HG02798 (cell line): ENCODE results near the gene PARVA.

Experiments
- ATAC-seq: cut with Tn5 transposase; IDR thresholded peaks from one replicate; pipeline ENCODE4 v1.9.1; 2021; ENCODE audit warnings: mild to moderate bottlenecking; ENCODE audit not compliant: unreplicated experiment, poor library complexity

The PARVA gene

DNA sequence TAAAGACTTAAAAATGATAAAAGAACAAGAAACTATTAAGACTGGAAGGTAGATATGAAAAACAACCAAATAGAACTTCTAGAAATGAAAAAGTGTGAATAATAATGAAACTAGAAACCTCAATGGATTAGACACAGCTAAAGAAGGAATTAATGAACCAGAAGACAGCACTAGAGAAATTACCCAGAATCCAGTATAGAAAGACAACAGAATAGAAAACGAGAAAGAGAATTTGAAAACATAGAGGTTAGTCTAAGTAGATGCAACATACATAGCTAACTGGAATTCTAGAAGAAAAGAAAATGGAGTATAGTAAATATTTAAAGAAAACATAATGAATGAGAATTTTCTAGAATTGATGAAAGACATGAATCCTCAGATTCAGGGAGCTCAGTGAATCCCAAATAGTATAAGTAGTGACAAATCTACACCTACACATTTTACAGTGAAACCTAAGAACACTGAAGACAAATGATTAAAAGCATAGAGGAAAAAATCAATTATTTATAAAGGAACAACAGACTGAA is 111.9 kb downstream of the PARVA start:
- ATAC-seq = no peak

DNA sequence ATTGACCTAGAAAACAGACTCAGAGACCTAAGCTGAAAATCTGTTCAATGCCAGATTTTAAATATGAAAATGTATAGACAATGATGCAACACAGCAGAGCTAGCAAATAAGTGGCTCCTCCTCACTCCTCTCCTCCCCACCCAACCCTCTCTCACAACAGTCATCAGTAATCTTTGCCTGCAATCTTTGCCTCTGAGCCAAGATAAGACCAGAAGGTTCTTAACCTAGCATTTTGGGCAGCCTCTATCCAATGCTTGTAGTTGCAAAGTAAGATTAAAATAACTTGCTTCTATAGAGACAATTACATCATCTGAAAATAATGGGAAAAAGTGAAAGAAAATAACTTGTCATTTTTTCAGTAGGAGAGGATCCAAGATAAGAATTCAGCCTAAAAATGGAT is 117.3 kb downstream of the PARVA start:
- no peak for ATAC-seq

DNA sequence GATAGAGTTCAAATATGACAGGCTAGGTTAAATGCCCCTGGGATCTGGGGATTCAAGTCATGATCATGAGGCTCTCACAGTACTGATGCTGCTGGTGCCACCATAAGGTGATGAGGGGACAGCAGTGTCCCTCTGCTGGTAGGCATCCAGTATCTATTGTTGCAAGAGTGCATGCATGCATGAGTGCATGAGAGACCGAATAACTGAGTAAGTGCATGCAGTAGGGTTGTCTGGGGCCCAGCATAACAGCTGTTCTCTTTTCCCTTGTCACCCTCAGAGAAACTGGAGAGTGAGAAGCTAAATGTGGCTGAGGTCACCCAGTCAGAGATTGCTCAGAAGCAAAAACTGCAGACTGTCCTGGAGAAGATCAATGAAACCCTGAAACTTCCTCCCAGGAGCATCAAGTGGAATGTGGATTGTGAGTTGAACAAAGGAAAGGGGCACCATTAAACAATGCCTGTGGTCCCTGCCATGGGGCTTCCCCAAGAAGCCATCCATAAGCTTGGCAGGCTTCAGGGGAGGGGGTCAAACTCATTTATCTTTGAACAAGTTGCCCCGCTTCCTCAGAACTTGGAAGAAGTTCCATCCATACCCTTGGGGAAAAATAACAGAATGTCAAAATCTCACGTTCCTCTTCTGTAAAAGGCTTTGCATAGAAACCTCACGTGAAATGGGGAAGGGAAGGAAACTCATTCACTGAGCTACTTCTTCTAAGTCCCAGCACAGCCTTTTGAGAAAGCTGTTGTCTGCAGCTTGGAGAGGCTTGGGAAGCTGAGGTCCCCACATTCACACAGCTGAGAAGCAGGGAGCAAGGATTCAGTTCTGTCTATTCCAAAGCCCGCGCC is 119.0 kb downstream of the PARVA start:
- no peak for ATAC-seq

DNA sequence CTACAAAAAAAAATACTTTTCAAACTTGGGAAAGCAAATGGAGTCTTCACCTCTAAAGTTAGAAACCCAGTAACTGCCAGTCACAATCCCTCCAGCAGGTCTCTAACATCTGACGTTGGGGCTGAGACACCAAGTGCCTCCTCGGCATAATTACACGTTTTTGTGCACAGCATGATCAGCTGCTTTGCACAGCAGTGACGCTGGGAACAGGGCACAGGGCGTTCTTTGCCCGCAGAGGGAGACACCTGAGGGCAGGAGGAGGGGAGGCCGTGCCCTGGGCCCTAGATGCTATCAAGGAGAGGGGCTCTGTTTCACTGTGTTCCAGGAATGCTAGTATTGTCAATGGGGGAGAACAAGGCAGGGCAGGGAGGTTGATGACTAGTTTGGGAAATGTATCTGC is 120.1 kb downstream of the PARVA start:
- no peak for ATAC-seq

DNA sequence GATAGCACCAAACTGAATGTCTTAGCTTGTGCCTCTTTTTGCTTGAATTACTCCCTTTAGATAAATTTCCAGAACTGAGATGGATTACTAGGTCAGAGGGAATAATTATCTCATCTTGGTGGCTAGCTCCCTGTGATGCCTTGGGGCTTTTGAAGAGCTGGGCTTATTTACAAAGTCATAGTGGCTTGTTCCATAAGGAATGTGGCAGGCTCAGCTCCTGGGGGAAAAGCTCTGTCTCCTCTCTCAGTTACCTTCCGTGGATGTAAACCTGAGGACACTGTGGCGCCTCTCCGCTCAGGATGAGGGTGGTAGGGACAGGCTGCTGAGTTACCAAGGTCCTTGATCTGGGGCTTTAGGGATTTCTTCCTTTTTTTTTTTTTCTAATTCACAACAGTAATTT is 121.7 kb downstream of the PARVA start:
- ATAC-seq = no peak

DNA sequence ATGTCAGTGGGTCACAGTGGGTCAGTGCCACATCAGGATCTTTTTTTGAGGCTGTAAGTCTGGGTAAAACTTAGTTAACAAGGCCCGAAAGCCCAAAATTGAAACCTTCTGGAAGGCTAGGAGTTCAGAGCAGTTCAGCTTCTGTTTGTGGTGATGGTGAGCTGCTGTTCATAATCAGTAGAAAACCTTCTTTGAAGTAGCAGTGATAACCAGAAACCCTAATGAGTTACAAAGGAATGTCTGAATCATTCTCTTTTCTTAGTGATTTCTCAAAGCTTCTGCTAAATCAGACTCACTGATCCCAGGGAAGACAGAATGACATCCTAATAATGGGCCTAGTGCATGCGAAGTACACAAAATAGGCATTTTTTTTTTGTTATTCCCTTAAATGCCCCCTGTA is 124.7 kb downstream of the PARVA start:
- no peak for ATAC-seq

DNA sequence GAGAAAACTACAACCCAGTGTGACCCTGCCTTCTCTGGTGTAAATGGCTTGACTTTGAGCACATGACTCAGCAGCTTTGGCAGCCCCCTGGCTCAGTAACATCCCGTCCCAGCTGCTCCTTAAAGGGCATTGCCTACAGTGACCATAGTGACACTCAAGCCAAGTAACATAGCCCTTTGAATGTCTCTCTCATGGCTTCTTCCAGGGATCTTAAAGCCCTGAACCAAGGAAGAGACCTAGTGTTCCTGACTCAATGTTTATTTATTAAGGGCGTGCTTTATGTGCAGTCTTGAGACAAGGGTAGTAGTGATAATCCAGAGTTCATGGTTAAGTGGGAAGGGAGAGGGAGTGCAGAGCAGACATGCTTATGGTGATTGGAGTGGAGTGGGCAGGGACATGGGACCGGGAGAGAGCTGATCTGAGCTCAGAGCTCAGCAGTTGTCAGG is 125.7 kb downstream of the PARVA start:
- ATAC-seq = no peak

DNA sequence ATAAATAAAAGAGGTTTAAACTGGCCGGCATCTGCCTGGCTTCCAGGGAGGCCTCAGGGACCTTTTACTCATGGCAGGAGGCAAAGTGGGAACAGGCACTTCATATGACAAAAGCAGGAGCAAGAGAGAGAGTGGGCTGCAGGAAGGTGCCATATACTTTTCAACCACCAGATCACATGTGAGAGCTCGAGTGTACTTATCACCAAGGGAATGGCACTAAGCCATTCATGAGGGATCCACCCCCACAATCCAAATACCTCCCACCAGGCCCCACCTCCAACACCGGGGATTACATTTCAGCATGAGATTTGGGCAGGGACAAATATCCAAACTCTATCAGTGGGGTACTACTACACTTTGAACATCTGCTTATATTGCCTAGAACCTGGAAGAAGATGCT is 126.5 kb downstream of the PARVA start:
- ATAC-seq = no peak

DNA sequence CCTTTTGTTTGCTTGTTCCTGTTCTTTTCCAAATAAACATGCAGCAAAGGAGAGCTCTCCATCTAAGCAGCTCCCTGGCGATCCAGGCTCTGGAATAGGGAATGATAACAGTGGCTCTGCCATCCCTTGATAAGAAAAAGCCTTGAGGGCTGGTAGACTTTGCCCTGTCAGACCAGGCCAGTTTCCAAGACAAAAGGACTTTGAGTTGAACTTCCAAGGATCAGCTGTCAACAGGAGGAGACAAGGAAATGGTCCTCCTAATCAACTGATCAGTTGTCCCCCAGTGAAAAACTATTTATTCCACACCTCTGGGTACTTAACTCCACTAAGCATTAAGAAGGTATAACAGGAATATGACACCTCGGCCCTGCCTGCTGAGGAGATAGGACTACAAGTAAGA is 127.8 kb downstream of the PARVA start:
- ATAC-seq = no peak

DNA sequence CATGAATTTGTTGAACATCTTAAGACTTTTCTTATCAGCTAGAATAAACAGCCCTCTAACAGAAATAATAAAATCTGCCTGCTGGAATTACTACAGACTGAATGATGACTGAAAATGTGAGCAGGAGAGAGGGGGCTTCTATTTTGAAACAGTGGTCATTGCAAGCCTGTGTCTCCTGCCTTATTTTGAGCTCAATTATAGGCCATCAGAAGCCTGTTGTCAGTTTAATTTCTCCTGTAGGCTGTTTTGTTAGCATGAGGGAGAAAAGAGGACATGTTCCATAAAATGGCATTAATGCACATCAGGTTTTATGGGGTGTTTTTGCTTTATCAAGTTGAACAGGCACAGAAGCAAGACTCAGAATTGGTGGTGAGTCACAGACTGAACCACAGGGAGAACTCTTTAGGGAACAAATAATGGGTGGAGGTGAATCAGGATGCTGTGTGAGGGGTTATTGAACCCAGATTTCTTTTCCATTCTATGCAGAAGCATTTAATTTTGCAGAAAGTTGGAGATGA is 129.1 kb downstream of the PARVA start:
- no peak for ATAC-seq

DNA sequence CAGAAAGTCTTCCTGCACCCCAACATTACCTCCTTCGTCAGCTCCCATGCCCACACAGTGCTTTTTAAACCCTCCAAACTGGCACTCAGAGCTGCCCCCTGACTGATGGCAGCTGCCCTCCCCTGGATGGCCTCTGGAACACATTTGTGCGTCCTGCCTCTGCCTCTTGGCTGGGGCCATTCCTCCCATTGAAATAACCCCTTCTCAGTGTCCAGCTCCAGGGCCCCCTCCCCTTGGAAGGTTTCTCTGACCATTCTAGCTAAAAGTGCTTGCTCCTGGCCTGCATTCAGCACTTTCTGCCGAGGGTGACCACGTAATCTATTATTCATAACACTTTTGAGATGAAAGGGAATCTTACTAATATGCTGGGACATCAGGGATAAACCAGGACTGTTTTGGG is 130.0 kb downstream of the PARVA start:
- no peak for ATAC-seq

DNA sequence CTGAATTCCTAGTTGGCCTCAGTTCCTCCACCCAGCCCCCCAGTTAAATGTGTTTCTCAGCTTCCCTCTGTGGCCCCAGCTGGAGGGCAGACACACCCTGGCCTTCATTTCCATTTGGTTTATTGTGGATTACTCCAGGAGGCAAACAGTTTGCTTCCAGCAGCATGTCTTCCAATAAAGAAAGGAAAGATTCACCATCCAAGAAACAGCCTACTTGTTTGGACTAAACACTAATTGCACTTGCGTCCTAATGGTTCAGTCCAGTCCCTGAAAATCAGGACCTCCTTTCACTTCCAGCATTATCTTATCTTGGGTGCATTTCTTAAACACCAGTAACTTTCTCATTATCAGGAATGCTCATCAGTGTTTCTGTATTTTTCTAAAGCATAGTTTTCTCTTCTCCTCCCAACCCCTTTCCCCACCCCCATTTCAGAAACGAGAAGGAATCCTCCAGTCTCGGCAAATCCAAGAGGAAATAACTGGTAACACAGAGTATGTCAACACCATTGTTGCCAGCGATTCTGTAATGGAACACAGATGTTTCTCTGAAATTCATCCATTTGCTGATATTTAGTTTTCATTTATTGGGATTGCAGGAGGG is 130.9 kb downstream of the PARVA start:
- no peak for ATAC-seq

DNA sequence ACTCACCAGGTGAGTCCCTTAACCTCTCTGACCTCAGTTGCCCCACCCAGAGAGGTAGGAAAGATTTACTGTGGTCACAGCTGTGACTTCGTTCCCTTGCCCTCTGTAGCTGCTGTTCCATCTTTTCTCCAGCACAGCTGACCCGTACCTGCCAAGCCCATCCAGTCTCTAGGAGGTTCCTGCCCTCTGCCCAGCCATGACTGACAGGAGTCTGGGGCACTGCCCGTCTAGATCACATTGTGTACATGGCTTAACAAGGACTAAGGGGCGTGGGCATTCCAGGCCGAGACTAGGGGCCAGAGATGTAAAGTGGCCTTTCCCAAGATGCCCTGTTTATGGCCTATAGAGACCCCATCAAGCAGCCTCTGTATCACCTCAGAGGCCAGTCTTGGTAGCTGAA is 132.0 kb downstream of the PARVA start:
- ATAC-seq = no peak

DNA sequence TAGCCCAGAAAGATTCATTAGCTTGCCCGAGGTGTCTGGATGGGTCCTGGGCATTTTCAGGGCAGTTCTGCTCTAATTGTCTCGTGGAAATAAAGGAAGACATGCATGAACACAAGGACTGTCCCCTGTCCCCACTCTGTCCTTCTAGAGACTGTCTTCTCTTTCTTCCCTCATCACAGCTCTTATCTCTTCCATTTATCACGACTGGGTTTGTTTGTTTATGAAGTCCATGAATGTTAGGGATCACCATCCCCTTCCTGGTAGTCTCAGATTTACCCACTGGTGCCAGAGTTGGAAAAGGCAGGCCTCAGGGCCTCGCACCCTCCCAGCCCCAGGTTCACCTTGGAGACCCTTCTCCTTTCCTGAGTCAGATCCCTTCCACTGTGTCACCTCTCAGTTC is 134.8 kb downstream of the PARVA start:
- no peak for ATAC-seq

DNA sequence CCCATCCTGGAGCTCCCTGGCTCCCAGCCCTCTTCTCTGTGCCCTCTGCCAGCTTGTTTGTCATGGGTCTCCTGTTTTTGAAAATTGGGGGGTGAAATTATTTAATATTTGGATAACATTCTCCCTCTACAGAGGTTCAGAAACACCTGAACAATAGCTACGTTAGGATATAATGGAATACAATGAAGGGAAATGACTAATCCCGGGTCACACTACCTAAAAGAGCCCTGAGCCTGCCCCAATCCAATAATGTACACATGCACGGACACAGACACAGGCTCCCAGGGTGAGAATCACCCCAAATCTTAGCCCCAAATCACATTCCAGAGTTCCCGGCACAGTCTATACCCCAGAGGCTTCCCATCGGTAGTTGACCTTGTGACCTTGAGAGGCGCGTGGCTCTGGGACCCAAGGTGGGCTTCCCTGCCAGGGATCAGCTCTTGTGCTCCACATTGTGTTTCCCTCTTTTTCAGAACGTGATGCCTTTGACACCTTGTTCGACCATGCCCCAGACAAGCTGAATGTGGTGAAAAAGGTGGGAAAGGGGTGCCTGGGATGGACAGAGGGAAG is 135.5 kb downstream of the PARVA start:
- no peak for ATAC-seq

DNA sequence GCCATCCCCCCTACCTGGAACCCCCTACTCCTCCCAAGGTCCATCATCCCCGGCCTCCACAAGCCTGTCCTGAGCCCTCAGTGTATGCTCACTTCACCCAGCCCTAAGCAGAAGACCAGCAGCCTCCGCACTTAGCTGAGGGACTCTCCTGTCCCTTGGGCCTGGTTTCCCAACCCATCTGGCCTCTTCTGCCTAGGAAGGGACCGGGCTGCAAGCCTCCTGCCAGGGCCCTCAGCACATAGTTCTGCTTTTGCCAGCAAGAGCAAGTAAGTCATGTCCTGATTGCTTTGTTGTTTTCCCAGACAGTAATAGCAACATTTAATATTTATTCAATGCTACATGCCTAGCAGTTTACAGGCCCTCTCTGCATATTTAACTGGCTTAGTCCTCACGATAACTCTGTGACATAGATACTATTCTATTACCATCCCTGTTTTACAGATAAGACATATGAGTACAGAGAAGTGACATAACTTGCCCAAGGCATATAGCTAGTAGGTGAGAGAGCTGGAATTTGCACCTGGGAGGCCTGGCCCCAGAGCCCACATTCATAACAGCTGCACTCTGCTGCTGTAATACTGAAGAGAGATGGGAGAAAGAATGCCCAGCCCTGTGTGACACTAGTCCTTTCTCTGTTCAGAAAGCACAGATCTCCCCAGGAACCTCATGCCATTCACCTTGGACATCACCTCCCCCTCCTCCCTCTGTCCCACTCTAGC is 139.2 kb downstream of the PARVA start:
- no peak for ATAC-seq

DNA sequence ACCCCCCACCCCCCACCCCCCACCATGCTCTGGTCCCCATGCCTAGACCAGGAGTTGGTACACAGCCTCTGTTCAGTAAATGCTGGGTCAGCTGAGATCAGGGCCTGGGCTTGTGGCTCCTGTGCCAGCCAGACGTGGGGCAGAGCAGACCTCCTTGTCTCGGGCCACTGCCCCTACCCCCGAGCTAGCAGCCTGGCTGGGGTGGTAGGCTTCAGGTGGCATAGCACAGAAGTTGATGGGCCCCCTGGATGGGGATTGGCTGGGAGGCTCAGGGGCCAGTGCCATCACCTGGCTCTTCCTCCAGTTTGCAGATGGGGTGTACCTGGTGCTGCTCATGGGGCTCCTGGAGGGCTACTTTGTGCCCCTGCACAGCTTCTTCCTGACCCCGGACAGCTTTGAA is 139.9 kb downstream of the PARVA start:
- no peak for ATAC-seq

DNA sequence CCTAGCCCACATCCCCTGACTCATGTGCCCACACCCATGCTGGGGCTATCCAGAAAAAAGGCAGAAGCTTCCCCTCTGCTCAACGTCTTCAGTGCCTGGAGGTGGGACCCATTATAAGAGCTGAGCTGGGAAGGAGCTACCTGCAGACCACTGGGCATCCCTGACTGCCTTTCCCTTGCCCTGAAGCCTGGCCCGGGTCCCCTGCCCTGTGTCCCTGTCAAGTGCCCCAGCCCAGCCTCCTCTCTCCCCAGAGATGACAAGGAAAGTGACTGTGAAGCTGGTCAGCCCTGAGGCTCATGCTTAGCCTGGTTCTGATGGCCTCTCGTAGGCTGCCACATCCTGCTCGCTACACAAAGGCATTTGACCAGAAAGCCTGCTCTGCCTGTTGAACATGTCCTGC is 140.4 kb downstream of the PARVA start:
- ATAC-seq = no peak

DNA sequence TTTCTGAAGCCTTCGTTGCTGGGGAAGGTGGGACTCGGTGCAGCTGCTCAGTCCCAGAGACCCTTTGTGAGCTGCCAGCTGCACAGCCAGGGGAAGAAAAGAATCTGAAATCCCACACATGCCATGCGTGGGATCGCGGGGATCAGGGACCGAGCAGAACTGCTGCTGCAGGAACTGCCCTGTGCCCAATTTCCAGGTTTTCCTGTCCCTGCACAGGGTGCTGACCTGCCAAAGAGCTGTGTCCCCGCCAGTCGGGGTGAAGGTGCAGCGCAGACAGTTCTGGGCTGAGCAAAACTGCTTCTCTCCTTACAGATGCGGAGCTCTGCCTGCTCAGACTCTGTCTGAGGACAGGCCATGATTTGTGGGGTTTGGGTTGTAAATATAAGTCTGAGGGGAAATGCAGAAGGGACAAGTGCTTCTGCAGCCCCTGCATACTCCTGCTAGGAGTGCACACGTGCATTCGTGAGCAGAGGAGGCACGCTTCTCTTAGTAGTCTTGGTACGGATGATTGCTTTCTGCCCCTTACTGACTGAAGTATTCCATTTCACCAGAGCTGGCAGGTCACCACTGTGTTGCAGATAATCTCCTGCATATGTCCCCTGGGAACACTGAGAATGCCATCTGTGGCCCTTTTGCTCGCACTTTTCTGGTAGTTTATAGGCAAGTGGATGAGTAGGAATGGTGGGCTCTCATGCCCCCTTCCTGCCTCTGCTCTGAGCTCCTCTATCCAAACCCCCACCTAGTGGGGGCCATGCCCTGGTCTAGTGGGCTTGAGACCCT is 141.4 kb downstream of the PARVA start:
- ATAC-seq = no peak

DNA sequence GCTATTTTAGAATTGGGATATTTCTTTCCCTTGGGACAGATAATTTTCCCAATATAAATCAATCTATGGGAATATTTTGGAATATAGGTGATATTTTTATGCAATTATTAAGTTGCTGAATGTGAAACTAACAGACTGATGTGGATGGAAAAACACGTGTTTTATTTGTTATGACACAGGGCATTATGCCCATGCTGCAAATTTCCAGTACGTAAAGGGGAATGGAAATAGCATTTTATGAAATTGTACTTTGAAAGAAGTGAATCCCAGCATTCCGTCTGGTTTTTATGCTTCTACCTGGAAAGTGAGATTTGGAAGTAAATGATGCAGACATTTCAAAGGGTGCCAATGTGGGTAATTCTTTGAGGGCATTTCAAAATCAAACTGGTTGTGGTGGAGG is 142.7 kb downstream of the PARVA start:
- ATAC-seq = no peak
